Hematopoietic multipotent progenitor cell treated with erythropoietin and hydrocortisone succinate and interleukin-3 and kit ligand, for 17 days (in vitro differentiated cells): ENCODE measurements around the gene DRC1.
A peak's percentile ranks its signal among the peaks of the same experiment; 100 is the strongest.

Experiments used
- DNase-seq: peaks from one replicate; pipeline ENCODE4 v3.0.0-alpha.2; 2015; ENCODE audit warnings: low spot score

Gene DRC1

GRCh38 chr2:26448651-26449050, 46.9 kb downstream of the DRC1 start:
- DNase-seq: no peak

- no peak for DNase-seq
Observed at GRCh38 chr2:26449278-26450030, 47.7 kb downstream of the DRC1 start.

- DNase-seq: no peak
Observed at GRCh38 chr2:26450031-26450635, 48.4 kb downstream of the DRC1 start.

GRCh38 chr2:26451700-26452099, 50.0 kb downstream of the DRC1 start:
- no peak for DNase-seq

- no peak for DNase-seq
Observed at GRCh38 chr2:26453421-26454329, 52.0 kb downstream of the DRC1 start.

- DNase-seq: no peak
Observed at GRCh38 chr2:26454561-26455001, 52.9 kb downstream of the DRC1 start.

GRCh38 chr2:26455037-26455669, 53.4 kb downstream of the DRC1 start:
- no peak for DNase-seq

- DNase-seq: no peak
Observed at GRCh38 chr2:26455670-26456439, 54.1 kb downstream of the DRC1 start.

GRCh38 chr2:26456440-26457250, 54.9 kb downstream of the DRC1 start:
- DNase-seq: no peak

GRCh38 chr2:26457251-26457666, 55.5 kb downstream of the DRC1 start:
- DNase-seq: no peak

- no peak for DNase-seq
Observed at GRCh38 chr2:26457695-26458364, 56.1 kb downstream of the DRC1 start.

- DNase-seq: no peak
Observed at GRCh38 chr2:26458365-26459042, 56.8 kb downstream of the DRC1 start.

- DNase-seq: no peak
Observed at GRCh38 chr2:26459991-26460612, 58.4 kb downstream of the DRC1 start.

- DNase-seq: no peak
Observed at GRCh38 chr2:26460613-26461031, 58.9 kb downstream of the DRC1 start.

GRCh38 chr2:26461601-26462023, 59.9 kb downstream of the DRC1 start:
- DNase-seq: no peak

- DNase-seq: no peak
Observed at GRCh38 chr2:26462100-26462499, 60.4 kb downstream of the DRC1 start.

GRCh38 chr2:26462511-26463243, 61.0 kb downstream of the DRC1 start:
- DNase-seq: peak; percentile 42
